NCI-H187 (cell line): ENCODE results near the gene YEATS2.

ENCODE experiments used
- DNase-seq, 2 experiments: peaks; one replicate each; lab custom pipeline; 2025; lab: John Stamatoyannopoulos, UW

Gene YEATS2

GRCh38 chr3:183812761-183813445 lies 115.3 kb downstream of the YEATS2 start:
- DNase-seq: peak in 1 of 2 experiments; percentile 21

- DNase-seq: no peak
Observed at GRCh38 chr3:183814240-183814639, 116.6 kb downstream of the YEATS2 start.

GRCh38 chr3:183815563-183815940 lies 118.0 kb downstream of the YEATS2 start:
- DNase-seq: no peak

GRCh38 chr3:183815951-183816475 lies 118.4 kb downstream of the YEATS2 start:
- peak in 1 of 2 experiments; percentile 52 for DNase-seq

- no peak for DNase-seq
Observed at GRCh38 chr3:183816681-183817510, 119.3 kb downstream of the YEATS2 start.

- no peak for DNase-seq
Observed at GRCh38 chr3:183817639-183818038, 120.0 kb downstream of the YEATS2 start.

- DNase-seq: no peak
Observed at GRCh38 chr3:183818041-183818620, 120.5 kb downstream of the YEATS2 start.

GRCh38 chr3:183818706-183819624 lies 121.4 kb downstream of the YEATS2 start:
- DNase-seq: no peak

GRCh38 chr3:183819831-183820230 lies 122.2 kb downstream of the YEATS2 start:
- DNase-seq: no peak

- DNase-seq: no peak
Observed at GRCh38 chr3:183822631-183823030, 125.0 kb downstream of the YEATS2 start.

- DNase-seq: no peak
Observed at GRCh38 chr3:183823963-183824362, 126.4 kb downstream of the YEATS2 start.

- DNase-seq: no peak
Observed at GRCh38 chr3:183824761-183825455, 127.3 kb downstream of the YEATS2 start.

GRCh38 chr3:183825456-183826161 lies 128.0 kb downstream of the YEATS2 start, which contains the start of gene MAP6D1:
TSS of gene MAP6D1 (minus strand) at chr3:183825577. CDS start at chr3:183825547, 30 bp downstream.
- DNase-seq: no peak

GRCh38 chr3:183826448-183827250 lies 129.1 kb downstream of the YEATS2 start:
- no peak for DNase-seq

- no peak for DNase-seq
Observed at GRCh38 chr3:183827809-183828537, 130.4 kb downstream of the YEATS2 start.

GRCh38 chr3:183828538-183828870 lies 130.9 kb downstream of the YEATS2 start:
- DNase-seq: no peak

- DNase-seq: no peak
Observed at GRCh38 chr3:183829466-183829865, 131.9 kb downstream of the YEATS2 start.

- no peak for DNase-seq
Observed at GRCh38 chr3:183830187-183830586, 132.6 kb downstream of the YEATS2 start.

- no peak for DNase-seq
Observed at GRCh38 chr3:183833516-183833915, 135.9 kb downstream of the YEATS2 start.
